GM21390 (cell line): Measurements from ENCODE around the gene TRPV6.

Source experiments
- ATAC-seq: cut with Tn5 transposase; IDR thresholded peaks from one replicate; pipeline ENCODE4 v1.9.1; 2021; ENCODE audit not compliant: unreplicated experiment

The TRPV6 gene

GRCh38 chr7:142908921-142909890 is 23.7 kb upstream of the TRPV6 start:
- ATAC-seq: no peak

- no peak for ATAC-seq
Observed at GRCh38 chr7:142908290-142908689, 22.7 kb upstream of the TRPV6 start.

- no peak for ATAC-seq
Observed at GRCh38 chr7:142906643-142907042, 21.1 kb upstream of the TRPV6 start.

GRCh38 chr7:142905759-142906158 is 20.2 kb upstream of the TRPV6 start:
- no peak for ATAC-seq

- ATAC-seq: no peak
Observed at GRCh38 chr7:142904128-142904527, 18.6 kb upstream of the TRPV6 start.

- ATAC-seq: no peak
Observed at GRCh38 chr7:142901426-142902259, 16.1 kb upstream of the TRPV6 start.

- no peak for ATAC-seq
Observed at GRCh38 chr7:142899661-142900060, 14.1 kb upstream of the TRPV6 start.

GRCh38 chr7:142898377-142899170 is 13.0 kb upstream of the TRPV6 start:
- no peak for ATAC-seq

- no peak for ATAC-seq
Observed at GRCh38 chr7:142897691-142898090, 12.1 kb upstream of the TRPV6 start.

GRCh38 chr7:142896741-142897379 is 11.3 kb upstream of the TRPV6 start:
- ATAC-seq: no peak

GRCh38 chr7:142896151-142896550 is 10.6 kb upstream of the TRPV6 start:
- ATAC-seq: no peak

GRCh38 chr7:142894985-142895593 is 9.5 kb upstream of the TRPV6 start:
- ATAC-seq: no peak

- no peak for ATAC-seq
Observed at GRCh38 chr7:142894112-142894984, 8.8 kb upstream of the TRPV6 start.

GRCh38 chr7:142892951-142893350 is 7.4 kb upstream of the TRPV6 start:
- no peak for ATAC-seq

- no peak for ATAC-seq
Observed at GRCh38 chr7:142891490-142892082, 6.0 kb upstream of the TRPV6 start.

- no peak for ATAC-seq
Observed at GRCh38 chr7:142890874-142891485, 5.4 kb upstream of the TRPV6 start.

- ATAC-seq: no peak
Observed at GRCh38 chr7:142889816-142890215, 4.3 kb upstream of the TRPV6 start.

- no peak for ATAC-seq
Observed at GRCh38 chr7:142887282-142888015, 1.9 kb upstream of the TRPV6 start.
